WTC11 (cell line): ENCODE data around the gene GGCX. TPM values are rescaled to one million over a fixed set of nuclear protein-coding genes. Genes with fewer than 3 reads are reported as not detected.

Source experiments
- ATAC-seq: fragments of 200-7000 bp; cut with Tn5 transposase; 2 replicates; pipeline ENCODE4 v1.10.0; 2021; ENCODE audit warnings: mild to moderate bottlenecking, moderate library complexity
- CTCF ChIA-PET: fragments of 300-600 bp; sonication (Branson Sonifier 250); formaldehyde crosslinking; loops from one replicate; lab custom pipeline; 2021; ENCODE audit warnings: antibody characterized with exemption; lab: Charles Lee
- POLR2A ChIA-PET: fragments of 350-600 bp; sonication (Branson Sonifier 250); formaldehyde crosslinking; loops from one replicate; lab custom pipeline; 2021; ENCODE audit warnings: antibody characterized with exemption; lab: Charles Lee
- DNase-seq: peaks from one replicate; pipeline ENCODE4 v3.0.0; 2021; ENCODE audit warnings: low spot score
- H3K27ac Mint-ChIP-seq: 2 replicates; pipeline ENCODE4 v1.8.0; 2021; ENCODE audit warnings: mixed read lengths
- H3K27me3 Mint-ChIP-seq: 2 replicates; pipeline ENCODE4 v1.8.0; 2021; ENCODE audit warnings: low read depth, mild to moderate bottlenecking, moderate library complexity, mixed read lengths
- H3K36me3 Mint-ChIP-seq: 2 replicates; pipeline ENCODE4 v1.8.0; 2021; ENCODE audit warnings: mixed read lengths
- H3K4me1 Mint-ChIP-seq: 2 replicates; pipeline ENCODE4 v1.8.0; 2022; ENCODE audit warnings: mixed read lengths
- H3K4me3 Mint-ChIP-seq: 2 replicates; pipeline ENCODE4 v1.8.0; 2021; ENCODE audit warnings: mild to moderate bottlenecking, moderate library complexity, mixed read lengths
- H3K9me3 Mint-ChIP-seq: 2 replicates; pipeline ENCODE4 v1.8.0; 2021; ENCODE audit warnings: mixed read lengths
- ELF4 ChIP-seq: sonication (generic); formaldehyde crosslinking; IDR thresholded peaks from 2 replicates; pipeline ENCODE4 v1.8.1; 2022; ENCODE audit warnings: low read depth, mild to moderate bottlenecking, moderate library complexity, missing genetic modification reagents
- IRF2 ChIP-seq: sonication (generic); formaldehyde crosslinking; IDR thresholded peaks from 2 replicates; pipeline ENCODE4 v1.8.0; 2022; ENCODE audit warnings: low read depth, missing genetic modification reagents, borderline replicate concordance
- JUN ChIP-seq: sonication (generic); formaldehyde crosslinking; IDR thresholded peaks from 2 replicates; pipeline ENCODE4 v1.8.0; 2023; ENCODE audit warnings: mild to moderate bottlenecking, missing genetic modification reagents
- MYBL2 ChIP-seq: sonication (generic); formaldehyde crosslinking; IDR thresholded peaks from 2 replicates; pipeline ENCODE4 v1.8.1; 2023; ENCODE audit warnings: mild to moderate bottlenecking, moderate library complexity, missing genetic modification reagents
- NFE2L1 ChIP-seq: sonication (generic); formaldehyde crosslinking; IDR thresholded peaks from 2 replicates; pipeline ENCODE4 v1.8.1; 2023; ENCODE audit warnings: missing genetic modification reagents
- NR2C2 ChIP-seq: sonication (generic); formaldehyde crosslinking; IDR thresholded peaks from 2 replicates; pipeline ENCODE4 v1.8.0; 2022; ENCODE audit warnings: mild to moderate bottlenecking, missing genetic modification reagents
- NR3C1 ChIP-seq: sonication (generic); formaldehyde crosslinking; conservative IDR thresholded peaks from 2 replicates; pipeline ENCODE4 v1.8.1; 2023; ENCODE audit warnings: low read depth, mild to moderate bottlenecking, missing genetic modification reagents
- OVOL2 ChIP-seq: fragments of 250-450 bp; sonication (Bioruptor Pico); IDR thresholded peaks from 2 replicates; pipeline ENCODE4 v1.9.0; 2021; ENCODE audit warnings: mild to moderate bottlenecking, borderline replicate concordance
- ZNF121 ChIP-seq: sonication (generic); formaldehyde crosslinking; IDR thresholded peaks from 2 replicates; pipeline ENCODE4 v1.8.0; 2023; ENCODE audit warnings: missing genetic modification reagents
- ZNF396 ChIP-seq: fragments of 250-450 bp; sonication (Bioruptor Pico); IDR thresholded peaks from 2 replicates; pipeline ENCODE4 v1.8.0; 2021; ENCODE audit warnings: mild to moderate bottlenecking, moderate library complexity, borderline replicate concordance
- total RNA-seq: library from RNA; stranded (reverse); gene quantifications from 3 replicates; pipeline ENCODE4 v1.2.3, GENCODE V29; 2021
- TF ChIP-seq, protein P1 (sequence below): sonication (generic); formaldehyde crosslinking; IDR thresholded peaks from 2 replicates; pipeline ENCODE4 v1.8.1; 2023; ENCODE audit warnings: mild to moderate bottlenecking, moderate library complexity, missing genetic modification reagents
- TF ChIP-seq, protein P2 (sequence below): fragments of 200-600 bp; IDR thresholded peaks from 2 replicates; pipeline ENCODE4 v1.8.0; 2022; ENCODE audit warnings: antibody characterized with exemption
- TF ChIP-seq, protein P3 (sequence below): sonication (generic); formaldehyde crosslinking; conservative IDR thresholded peaks from 2 replicates; pipeline ENCODE4 v1.8.1; 2022; ENCODE audit warnings: mild to moderate bottlenecking, missing genetic modification reagents
- TF ChIP-seq, protein P4 (sequence below): fragments of 250-450 bp; sonication (Bioruptor Pico); IDR thresholded peaks from 2 replicates; pipeline ENCODE4 v2.1.2; 2022; ENCODE audit warnings: mild to moderate bottlenecking, moderate library complexity
- TF ChIP-seq, protein P5 (sequence below): sonication (generic); formaldehyde crosslinking; IDR thresholded peaks from 2 replicates; pipeline ENCODE4 v1.8.0; 2023; ENCODE audit warnings: mild to moderate bottlenecking, missing genetic modification reagents
- TF ChIP-seq, protein P6 (sequence below): fragments of 250-450 bp; sonication (Bioruptor Pico); IDR thresholded peaks from 2 replicates; pipeline ENCODE4 v1.8.0; 2021; ENCODE audit warnings: mild to moderate bottlenecking
- TF ChIP-seq, protein P7 (sequence below): sonication (generic); formaldehyde crosslinking; IDR thresholded peaks from 2 replicates; pipeline ENCODE4 v1.8.0; 2022; ENCODE audit warnings: mild to moderate bottlenecking, missing genetic modification reagents

Gene GGCX
- total RNA-seq, 1 experiment from 2014 or later, result 40.9 TPM

DNA sequence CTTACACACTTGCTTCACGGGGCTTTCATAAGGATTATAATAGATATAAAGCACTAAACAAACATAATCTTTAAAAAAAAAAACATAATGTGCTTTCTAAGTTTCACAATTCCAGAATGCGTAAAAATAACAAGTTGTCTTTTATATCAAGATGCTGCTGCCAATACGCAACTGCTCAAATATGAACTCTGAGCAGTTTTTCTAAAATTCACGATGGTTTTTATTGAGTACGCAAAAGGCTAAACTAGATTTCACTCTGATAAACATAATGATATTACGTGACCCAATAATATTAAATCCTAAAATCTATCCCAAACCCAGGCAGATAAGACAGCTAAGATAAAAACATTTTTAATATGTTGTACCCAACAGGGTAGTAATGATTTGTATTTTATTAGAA is 47.0 kb downstream of the GGCX start (continued):
- TF ChIP-seq, protein P1, sequence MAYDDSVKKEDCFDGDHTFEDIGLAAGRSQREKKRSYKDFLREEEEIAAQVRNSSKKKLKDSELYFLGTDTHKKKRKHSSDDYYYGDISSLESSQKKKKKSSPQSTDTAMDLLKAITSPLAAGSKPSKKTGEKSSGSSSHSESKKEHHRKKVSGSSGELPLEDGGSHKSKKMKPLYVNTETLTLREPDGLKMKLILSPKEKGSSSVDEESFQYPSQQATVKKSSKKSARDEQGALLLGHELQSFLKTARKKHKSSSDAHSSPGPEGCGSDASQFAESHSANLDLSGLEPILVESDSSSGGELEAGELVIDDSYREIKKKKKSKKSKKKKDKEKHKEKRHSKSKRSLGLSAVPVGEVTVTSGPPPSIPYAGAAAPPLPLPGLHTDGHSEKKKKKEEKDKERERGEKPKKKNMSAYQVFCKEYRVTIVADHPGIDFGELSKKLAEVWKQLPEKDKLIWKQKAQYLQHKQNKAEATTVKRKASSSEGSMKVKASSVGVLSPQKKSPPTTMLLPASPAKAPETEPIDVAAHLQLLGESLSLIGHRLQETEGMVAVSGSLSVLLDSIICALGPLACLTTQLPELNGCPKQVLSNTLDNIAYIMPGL (CRISPR knock-in tag), result no peak
- TF ChIP-seq ELF4 (CRISPR knock-in tag) (no peak), ZNF121 (no peak), NR2C2 (CRISPR knock-in tag) (no peak), JUN (no peak)
- TF ChIP-seq, protein P2, sequence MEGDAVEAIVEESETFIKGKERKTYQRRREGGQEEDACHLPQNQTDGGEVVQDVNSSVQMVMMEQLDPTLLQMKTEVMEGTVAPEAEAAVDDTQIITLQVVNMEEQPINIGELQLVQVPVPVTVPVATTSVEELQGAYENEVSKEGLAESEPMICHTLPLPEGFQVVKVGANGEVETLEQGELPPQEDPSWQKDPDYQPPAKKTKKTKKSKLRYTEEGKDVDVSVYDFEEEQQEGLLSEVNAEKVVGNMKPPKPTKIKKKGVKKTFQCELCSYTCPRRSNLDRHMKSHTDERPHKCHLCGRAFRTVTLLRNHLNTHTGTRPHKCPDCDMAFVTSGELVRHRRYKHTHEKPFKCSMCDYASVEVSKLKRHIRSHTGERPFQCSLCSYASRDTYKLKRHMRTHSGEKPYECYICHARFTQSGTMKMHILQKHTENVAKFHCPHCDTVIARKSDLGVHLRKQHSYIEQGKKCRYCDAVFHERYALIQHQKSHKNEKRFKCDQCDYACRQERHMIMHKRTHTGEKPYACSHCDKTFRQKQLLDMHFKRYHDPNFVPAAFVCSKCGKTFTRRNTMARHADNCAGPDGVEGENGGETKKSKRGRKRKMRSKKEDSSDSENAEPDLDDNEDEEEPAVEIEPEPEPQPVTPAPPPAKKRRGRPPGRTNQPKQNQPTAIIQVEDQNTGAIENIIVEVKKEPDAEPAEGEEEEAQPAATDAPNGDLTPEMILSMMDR, result no peak

DNA sequence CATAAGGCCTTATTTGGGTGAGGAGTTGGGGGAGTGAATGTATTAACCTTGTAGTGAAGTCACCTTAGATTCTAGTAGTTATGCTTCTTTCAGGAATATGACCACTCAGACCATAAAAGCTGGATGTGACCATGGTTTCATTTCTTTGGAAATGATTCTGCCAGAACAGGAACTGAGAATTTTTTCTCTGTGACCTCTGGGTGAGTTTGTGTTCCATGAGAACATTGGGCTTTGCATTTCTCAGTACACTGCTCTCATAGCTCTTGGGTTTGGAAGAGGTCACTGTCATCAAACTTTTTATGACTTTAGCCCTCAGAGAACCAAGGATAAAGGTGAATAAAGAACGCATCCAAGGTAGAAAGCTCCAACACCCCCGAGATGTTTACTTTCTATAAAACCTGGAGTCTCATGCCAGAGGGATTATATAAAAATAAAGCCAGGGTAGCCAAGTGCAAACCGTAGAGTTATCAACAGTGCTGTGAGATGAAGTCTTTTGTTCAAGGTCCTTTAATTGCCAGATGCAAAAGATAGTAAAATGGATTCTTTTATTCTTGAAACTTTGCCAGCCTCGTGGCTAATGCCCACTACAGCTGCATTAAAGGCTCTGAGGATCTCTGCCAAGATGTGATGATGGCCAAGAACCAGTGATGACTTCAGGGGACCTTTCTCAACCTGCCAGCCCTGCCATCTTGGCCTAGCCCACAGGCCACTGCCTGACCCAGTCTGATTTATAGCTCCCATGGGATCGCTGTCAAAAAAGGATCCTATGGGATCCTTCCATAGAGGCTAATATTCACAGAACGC is 50.1 kb downstream of the GGCX start:
- ATAC-seq, result no peak

DNA sequence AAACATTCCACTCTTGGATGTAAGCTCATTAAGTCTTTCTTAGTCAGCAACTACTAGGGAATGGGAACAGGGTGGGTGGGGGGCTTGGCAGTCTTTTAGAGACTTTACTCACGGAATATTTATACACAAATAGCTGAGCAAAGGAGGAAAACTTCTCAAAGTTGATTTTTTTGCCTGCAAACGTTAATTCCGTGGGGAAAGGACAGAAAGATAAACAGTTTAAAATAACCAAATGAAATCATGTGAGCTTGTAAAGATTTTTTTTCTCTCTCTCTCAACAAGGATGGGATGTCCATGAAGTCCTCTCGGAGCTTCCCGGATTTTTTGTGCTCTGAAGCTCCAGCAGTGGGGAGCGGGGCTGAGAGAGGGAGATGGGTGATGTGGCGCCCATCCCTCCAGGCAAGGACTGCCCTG is 54.5 kb downstream of the GGCX start:
- H3K36me3 Mint-ChIP-seq, result no peaks in the 10 kb centered on the region
- DNase-seq (no peak), ATAC-seq (no peak)
- H3K4me3 Mint-ChIP-seq, result no peak overlapping the region
- no peaks in the 10 kb centered on the region for H3K4me1 Mint-ChIP-seq
- H3K27me3 Mint-ChIP-seq, result no peaks in the 10 kb centered on the region
- H3K9me3 Mint-ChIP-seq, result no peaks in the 10 kb centered on the region
- POLR2A ChIA-PET, result interaction anchor here (0.9 kb wide), 1 partner anchor 45 kb away, joined by 3 read pairs; no protein-coding TSS in a partner anchor
- CTCF ChIA-PET, result interaction anchor here (0.7 kb wide), 1 partner anchor 84 kb away, joined by 8 read pairs; no protein-coding TSS in a partner anchor
- H3K27ac Mint-ChIP-seq, result no peak overlapping the region
- TF ChIP-seq MYBL2, result no peak
- no peak for TF ChIP-seq IRF2 (CRISPR knock-in tag)
- TF ChIP-seq NFE2L1 (CRISPR knock-in tag), result no peak
- TF ChIP-seq, protein P3, sequence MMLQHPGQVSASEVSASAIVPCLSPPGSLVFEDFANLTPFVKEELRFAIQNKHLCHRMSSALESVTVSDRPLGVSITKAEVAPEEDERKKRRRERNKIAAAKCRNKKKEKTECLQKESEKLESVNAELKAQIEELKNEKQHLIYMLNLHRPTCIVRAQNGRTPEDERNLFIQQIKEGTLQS, result no peak
- TF ChIP-seq, protein P4, sequence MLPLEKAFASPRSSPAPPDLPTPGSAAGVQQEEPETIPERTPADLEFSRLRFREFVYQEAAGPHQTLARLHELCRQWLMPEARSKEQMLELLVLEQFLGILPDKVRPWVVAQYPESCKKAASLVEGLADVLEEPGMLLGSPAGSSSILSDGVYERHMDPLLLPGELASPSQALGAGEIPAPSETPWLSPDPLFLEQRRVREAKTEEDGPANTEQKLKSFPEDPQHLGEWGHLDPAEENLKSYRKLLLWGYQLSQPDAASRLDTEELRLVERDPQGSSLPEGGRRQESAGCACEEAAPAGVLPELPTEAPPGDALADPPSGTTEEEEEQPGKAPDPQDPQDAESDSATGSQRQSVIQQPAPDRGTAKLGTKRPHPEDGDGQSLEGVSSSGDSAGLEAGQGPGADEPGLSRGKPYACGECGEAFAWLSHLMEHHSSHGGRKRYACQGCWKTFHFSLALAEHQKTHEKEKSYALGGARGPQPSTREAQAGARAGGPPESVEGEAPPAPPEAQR (CRISPR knock-in tag), result no peak
- TF ChIP-seq ZNF396 (CRISPR knock-in tag), result no peak
- no peak for TF ChIP-seq JUN
- TF ChIP-seq, protein P5, sequence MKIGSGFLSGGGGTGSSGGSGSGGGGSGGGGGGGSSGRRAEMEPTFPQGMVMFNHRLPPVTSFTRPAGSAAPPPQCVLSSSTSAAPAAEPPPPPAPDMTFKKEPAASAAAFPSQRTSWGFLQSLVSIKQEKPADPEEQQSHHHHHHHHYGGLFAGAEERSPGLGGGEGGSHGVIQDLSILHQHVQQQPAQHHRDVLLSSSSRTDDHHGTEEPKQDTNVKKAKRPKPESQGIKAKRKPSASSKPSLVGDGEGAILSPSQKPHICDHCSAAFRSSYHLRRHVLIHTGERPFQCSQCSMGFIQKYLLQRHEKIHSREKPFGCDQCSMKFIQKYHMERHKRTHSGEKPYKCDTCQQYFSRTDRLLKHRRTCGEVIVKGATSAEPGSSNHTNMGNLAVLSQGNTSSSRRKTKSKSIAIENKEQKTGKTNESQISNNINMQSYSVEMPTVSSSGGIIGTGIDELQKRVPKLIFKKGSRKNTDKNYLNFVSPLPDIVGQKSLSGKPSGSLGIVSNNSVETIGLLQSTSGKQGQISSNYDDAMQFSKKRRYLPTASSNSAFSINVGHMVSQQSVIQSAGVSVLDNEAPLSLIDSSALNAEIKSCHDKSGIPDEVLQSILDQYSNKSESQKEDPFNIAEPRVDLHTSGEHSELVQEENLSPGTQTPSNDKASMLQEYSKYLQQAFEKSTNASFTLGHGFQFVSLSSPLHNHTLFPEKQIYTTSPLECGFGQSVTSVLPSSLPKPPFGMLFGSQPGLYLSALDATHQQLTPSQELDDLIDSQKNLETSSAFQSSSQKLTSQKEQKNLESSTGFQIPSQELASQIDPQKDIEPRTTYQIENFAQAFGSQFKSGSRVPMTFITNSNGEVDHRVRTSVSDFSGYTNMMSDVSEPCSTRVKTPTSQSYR, result no peak

More for the DNA sequence above, 50.1 kb downstream of the GGCX start:
- H3K9me3 Mint-ChIP-seq, result no peaks in the 10 kb centered on the region
- ChIA-PET POLR2A (interaction anchor here (0.7 kb wide), 1 partner anchor 28 kb away, joined by 5 read pairs; the partner anchor contains the start of gene MAT2A), CTCF (interaction anchor here (0.7 kb wide), 1 partner anchor 29 kb away, joined by 3 read pairs; no protein-coding TSS in a partner anchor)
- H3K27me3 Mint-ChIP-seq, result no peaks in the 10 kb centered on the region
- DNase-seq, result no peak
- TF ChIP-seq, protein P6, sequence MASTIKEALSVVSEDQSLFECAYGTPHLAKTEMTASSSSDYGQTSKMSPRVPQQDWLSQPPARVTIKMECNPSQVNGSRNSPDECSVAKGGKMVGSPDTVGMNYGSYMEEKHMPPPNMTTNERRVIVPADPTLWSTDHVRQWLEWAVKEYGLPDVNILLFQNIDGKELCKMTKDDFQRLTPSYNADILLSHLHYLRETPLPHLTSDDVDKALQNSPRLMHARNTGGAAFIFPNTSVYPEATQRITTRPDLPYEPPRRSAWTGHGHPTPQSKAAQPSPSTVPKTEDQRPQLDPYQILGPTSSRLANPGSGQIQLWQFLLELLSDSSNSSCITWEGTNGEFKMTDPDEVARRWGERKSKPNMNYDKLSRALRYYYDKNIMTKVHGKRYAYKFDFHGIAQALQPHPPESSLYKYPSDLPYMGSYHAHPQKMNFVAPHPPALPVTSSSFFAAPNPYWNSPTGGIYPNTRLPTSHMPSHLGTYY (CRISPR knock-in tag), result no peak
- no peak for TF ChIP-seq NR3C1 (CRISPR knock-in tag)
- no peak for TF ChIP-seq ELF4 (CRISPR knock-in tag)
- TF ChIP-seq NFE2L1 (CRISPR knock-in tag), result no peak
- TF ChIP-seq OVOL2 (CRISPR knock-in tag), result no peak
- TF ChIP-seq, protein P4 (CRISPR knock-in tag), result no peak
- TF ChIP-seq, protein P7, sequence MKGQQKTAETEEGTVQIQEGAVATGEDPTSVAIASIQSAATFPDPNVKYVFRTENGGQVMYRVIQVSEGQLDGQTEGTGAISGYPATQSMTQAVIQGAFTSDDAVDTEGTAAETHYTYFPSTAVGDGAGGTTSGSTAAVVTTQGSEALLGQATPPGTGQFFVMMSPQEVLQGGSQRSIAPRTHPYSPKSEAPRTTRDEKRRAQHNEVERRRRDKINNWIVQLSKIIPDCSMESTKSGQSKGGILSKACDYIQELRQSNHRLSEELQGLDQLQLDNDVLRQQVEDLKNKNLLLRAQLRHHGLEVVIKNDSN, result no peak
- H3K27ac Mint-ChIP-seq, result no peak overlapping the region
- H3K36me3 Mint-ChIP-seq, result no peaks in the 10 kb centered on the region
- H3K4me1 Mint-ChIP-seq, result no peaks in the 10 kb centered on the region
- H3K4me3 Mint-ChIP-seq, result no peak overlapping the region
